GM04503 (cell line): ENCODE results near the gene UROS.

Source experiments
- DNase-seq: peaks from one replicate; pipeline ENCODE4 v3.0.0-alpha.2; 2012; ENCODE audit warnings: low read depth

UROS gene

GRCh38 chr10:125822878-125823662 is at the start of gene UROS, which contains the start of gene BCCIP:
TSS of gene UROS (minus strand) at chr10:125823258. CDS start at chr10:125816499, 6,759 bp downstream.
TSS of gene BCCIP (plus strand) at chr10:125823546. CDS start at chr10:125823558, 12 bp downstream.
- peak; percentile 39 for DNase-seq

GRCh38 chr10:125871338-125871737 is 48.3 kb upstream of the UROS start:
- DNase-seq = no peak

GRCh38 chr10:125868372-125868975 is 45.4 kb upstream of the UROS start:
- no peak for DNase-seq

- DNase-seq = no peak
Observed at GRCh38 chr10:125866421-125867029, 43.5 kb upstream of the UROS start.

GRCh38 chr10:125865120-125865519 is 42.1 kb upstream of the UROS start:
- no peak for DNase-seq

- DNase-seq = no peak
Observed at GRCh38 chr10:125859128-125859817, 36.2 kb upstream of the UROS start.

- DNase-seq = no peak
Observed at GRCh38 chr10:125857185-125857760, 34.2 kb upstream of the UROS start.

GRCh38 chr10:125852487-125852886 is 29.4 kb upstream of the UROS start:
- no peak for DNase-seq

- DNase-seq = no peak
Observed at GRCh38 chr10:125850766-125851731, 28.0 kb upstream of the UROS start.

GRCh38 chr10:125849448-125849847 is 26.4 kb upstream of the UROS start:
- no peak for DNase-seq

- DNase-seq = no peak
Observed at GRCh38 chr10:125848857-125849256, 25.8 kb upstream of the UROS start.

GRCh38 chr10:125848371-125848770 is 25.3 kb upstream of the UROS start:
- no peak for DNase-seq

GRCh38 chr10:125846894-125847293 is 23.8 kb upstream of the UROS start:
- DNase-seq = no peak

GRCh38 chr10:125845617-125846016 is 22.6 kb upstream of the UROS start:
- no peak for DNase-seq

GRCh38 chr10:125844751-125845221 is 21.7 kb upstream of the UROS start:
- DNase-seq = no peak

- DNase-seq = no peak
Observed at GRCh38 chr10:125843603-125844329, 20.7 kb upstream of the UROS start.

GRCh38 chr10:125840955-125841354 is 17.9 kb upstream of the UROS start:
- DNase-seq = no peak

- DNase-seq = no peak
Observed at GRCh38 chr10:125840406-125840805, 17.3 kb upstream of the UROS start.

GRCh38 chr10:125838802-125839575 is 15.9 kb upstream of the UROS start:
- DNase-seq = no peak
